Right ventricle myocardium superior (tissue), 1 donor: ENCODE data around the gene ANO3. TPM values are rescaled to one million over a fixed set of nuclear protein-coding genes. Genes with fewer than 3 reads are reported as not detected.

Source experiments
- ATAC-seq: fragments of 200-7000 bp; cut with Tn5 transposase; one replicate; pipeline ENCODE4 v1.9.1; 2020; ENCODE audit warnings: mild to moderate bottlenecking; ENCODE audit not compliant: poor library complexity
- DNase-seq: peaks from one replicate; pipeline ENCODE4 v3.0.0-alpha.2; 2020
- intact Hi-C: fragments of 100-400 bp; cut with DNase I; formaldehyde crosslinking; loops from one replicate; pipeline ENCODE4 v1.11.2; 2022
- total RNA-seq: library from RNA; stranded (reverse); fragmentation: NEBNext Ultra II Directional; extraction: Animal tissue kit (Norgen Biotek cat#: 25700); gene quantifications from one replicate; pipeline ENCODE4 v1.2.1, GENCODE V29; 2021
- donor health status: DM: no; HTN: yes; CAD: no; lungs with severe emphysema.

Gene ANO3
- total RNA-seq, 1 donor from 2014 or later, result 0.05 TPM

GRCh38 chr11:26344647-26345046 lies 12.7 kb downstream of the ANO3 start:
- no peak for ATAC-seq
- no peak for DNase-seq
- intact Hi-C loops, result no loop called here

- ATAC-seq (no peak), DNase-seq (no peak)
- intact Hi-C loops, result no loop called here
Observed at GRCh38 chr11:26348776-26349175, 16.8 kb downstream of the ANO3 start.

- intact Hi-C loops, result no loop called here
- DNase-seq (no peak), ATAC-seq (no peak)
Observed at GRCh38 chr11:26350002-26350401, 18.1 kb downstream of the ANO3 start.

- ATAC-seq (no peak), DNase-seq (no peak)
- intact Hi-C loops, result no loop called here
Observed at GRCh38 chr11:26353010-26353409, 21.1 kb downstream of the ANO3 start.

GRCh38 chr11:26359055-26359454 lies 27.1 kb downstream of the ANO3 start:
- intact Hi-C loops, result no loop called here
- ATAC-seq (no peak), DNase-seq (no peak)

- DNase-seq, result no peak
- ATAC-seq, result no peak
- intact Hi-C loops, result no loop called here
Observed at GRCh38 chr11:26365284-26365683, 33.4 kb downstream of the ANO3 start.

- DNase-seq (no peak), ATAC-seq (no peak)
- intact Hi-C loops, result no loop called here
Observed at GRCh38 chr11:26377619-26378018, 45.7 kb downstream of the ANO3 start.

- DNase-seq, result no peak
- no peak for ATAC-seq
- intact Hi-C loops, result no loop called here
Observed at GRCh38 chr11:26399336-26399735, 67.4 kb downstream of the ANO3 start.

- DNase-seq, result no peak
- no peak for ATAC-seq
- intact Hi-C loops, result no loop called here
Observed at GRCh38 chr11:26410706-26411366, 78.9 kb downstream of the ANO3 start.

- intact Hi-C loops, result no loop called here
- ATAC-seq (no peak), DNase-seq (no peak)
Observed at GRCh38 chr11:26412955-26413354, 81.0 kb downstream of the ANO3 start.

GRCh38 chr11:26418386-26418912 lies 86.5 kb downstream of the ANO3 start:
- intact Hi-C loops, result no loop called here
- ATAC-seq (no peak), DNase-seq (no peak)

- intact Hi-C loops, result no loop called here
- ATAC-seq (no peak), DNase-seq (no peak)
Observed at GRCh38 chr11:26420331-26420730, 88.4 kb downstream of the ANO3 start.

- intact Hi-C loops, result no loop called here
- DNase-seq (no peak), ATAC-seq (no peak)
Observed at GRCh38 chr11:26424255-26424654, 92.3 kb downstream of the ANO3 start.

GRCh38 chr11:26439854-26440253 lies 107.9 kb downstream of the ANO3 start:
- DNase-seq (no peak), ATAC-seq (no peak)
- intact Hi-C loops, result no loop called here

- DNase-seq (no peak), ATAC-seq (no peak)
- intact Hi-C loops, result no loop called here
Observed at GRCh38 chr11:26442131-26442530, 110.2 kb downstream of the ANO3 start.

GRCh38 chr11:26443617-26444016 lies 111.7 kb downstream of the ANO3 start:
- DNase-seq (no peak), ATAC-seq (no peak)
- intact Hi-C loops, result no loop called here

- ATAC-seq (no peak), DNase-seq (no peak)
- intact Hi-C loops, result no loop called here
Observed at GRCh38 chr11:26457636-26458035, 125.7 kb downstream of the ANO3 start.

- intact Hi-C loops, result no loop called here
Observed at GRCh38 chr11:26465274-26465673, 133.3 kb downstream of the ANO3 start.

GRCh38 chr11:26467506-26467905 lies 135.6 kb downstream of the ANO3 start:
- no peak for ATAC-seq
- intact Hi-C loops, result no loop called here
- no peak for DNase-seq

More at GRCh38 chr11:26465274-26465673, 133.3 kb downstream of the ANO3 start:
- DNase-seq (no peak), ATAC-seq (no peak)

GRCh38 chr11:26470992-26471391 lies 139.1 kb downstream of the ANO3 start:
- DNase-seq (no peak), ATAC-seq (no peak)
- intact Hi-C loops, result no loop called here
